Iris pigment epithelial cell (primary cell): ENCODE results near the gene MROH7.
A peak's percentile ranks its signal among the peaks of the same experiment; 100 is the strongest.

Source experiments
- DNase-seq: peaks from one replicate; pipeline ENCODE4 v3.0.0-alpha.2; 2011; ENCODE audit warnings: low read depth

MROH7 gene

DNA sequence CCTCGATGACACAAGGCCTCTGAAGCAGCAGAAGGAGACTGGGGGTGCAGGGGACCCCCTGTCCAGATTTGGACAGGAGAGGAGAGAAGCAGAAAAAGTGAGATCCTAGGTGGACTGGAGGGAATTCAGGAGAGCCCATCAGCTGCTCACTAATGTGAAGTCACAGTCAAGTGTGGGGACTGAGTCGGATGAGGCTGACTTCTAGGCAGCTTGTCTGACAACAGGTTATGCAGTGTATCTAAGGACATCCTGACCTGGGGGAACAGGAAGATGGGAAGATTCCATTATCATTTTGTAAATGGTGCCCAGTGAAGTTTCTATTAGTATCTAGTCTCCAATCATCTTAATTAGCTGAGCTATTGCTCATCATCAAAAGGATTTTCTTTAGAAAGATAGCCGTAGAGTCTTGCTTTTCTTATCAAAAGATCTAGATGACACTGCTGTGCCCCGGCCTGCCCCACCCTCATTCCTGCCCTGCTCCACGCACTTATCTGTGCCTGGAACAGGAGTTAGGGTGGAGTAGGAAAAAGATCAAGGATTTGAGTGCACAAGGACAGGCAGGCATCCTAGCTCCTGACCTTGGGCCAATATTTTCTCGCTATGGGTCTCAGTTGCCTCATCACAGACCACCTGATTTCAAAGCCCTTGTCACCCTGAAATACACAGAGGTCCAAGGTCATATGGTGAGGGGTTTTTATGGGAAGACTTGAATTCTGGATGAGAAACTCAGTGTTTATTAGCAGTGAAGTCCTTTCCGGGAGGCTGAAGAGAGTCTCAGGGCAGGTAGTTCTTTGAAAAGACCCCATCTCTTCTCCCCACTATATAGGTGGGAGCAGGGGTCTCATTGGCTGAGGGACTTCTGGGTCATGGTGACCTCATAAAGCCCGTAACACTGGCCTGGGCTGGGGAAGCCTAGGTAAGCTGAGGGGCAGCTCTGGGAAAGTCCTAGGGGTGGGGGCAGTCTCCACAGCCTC lies at the start of gene MROH7:
Gene MROH7 (plus strand): TSS at position 924 of the 974 bp plus-strand sequence. CDS start 11,141 bp downstream, outside the sequence.
- no peak for DNase-seq

DNA sequence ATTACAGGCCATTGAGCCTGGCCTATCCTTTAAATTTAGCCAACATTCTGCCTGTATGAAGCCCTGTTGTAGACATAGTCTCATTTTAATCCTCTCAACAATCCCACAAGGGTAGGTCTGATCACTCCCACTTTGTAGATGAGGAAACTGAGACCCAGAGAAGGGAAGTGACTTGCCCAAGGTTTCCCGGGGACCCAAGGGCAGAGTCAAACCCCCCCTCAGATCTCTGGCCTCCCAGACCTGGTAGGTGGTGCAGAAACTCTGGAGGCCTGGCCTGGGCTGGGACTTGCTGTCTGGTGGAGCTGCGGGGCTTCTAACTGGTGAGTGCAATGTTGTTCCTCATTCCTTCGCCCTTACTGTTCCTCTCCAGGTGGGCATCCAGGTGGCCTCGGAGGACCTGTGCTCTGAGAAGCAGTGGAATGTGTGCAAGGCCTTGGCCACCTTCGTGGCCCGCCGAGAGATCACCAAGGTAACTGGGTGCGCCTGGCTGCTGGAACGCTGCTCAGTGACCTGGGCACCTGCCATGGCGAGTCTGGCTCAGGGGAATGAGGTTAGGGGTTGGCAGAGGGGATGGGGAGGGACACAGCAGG lies 47.9 kb upstream of the MROH7 start:
- no peak for DNase-seq

DNA sequence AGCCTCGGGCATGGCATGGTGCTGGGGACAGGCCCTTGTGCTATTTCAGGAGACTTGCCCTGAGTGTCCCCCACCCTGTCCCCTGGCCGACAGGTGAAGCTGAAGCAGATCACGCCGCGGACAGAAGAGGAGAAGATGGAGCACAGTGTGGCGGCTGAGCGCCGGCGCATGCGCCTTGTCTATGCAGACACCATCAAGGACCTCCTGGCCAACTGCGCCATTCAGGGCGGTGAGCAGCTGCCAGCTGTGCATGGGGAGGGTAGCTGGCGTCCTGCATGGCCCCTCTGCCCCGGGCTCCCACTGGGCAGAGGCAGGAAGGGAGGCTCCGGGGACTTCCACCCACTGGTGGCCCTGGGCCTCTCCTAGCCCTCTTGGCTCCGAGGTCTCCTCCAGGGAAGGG lies 47.1 kb upstream of the MROH7 start:
- no peak for DNase-seq

DNA sequence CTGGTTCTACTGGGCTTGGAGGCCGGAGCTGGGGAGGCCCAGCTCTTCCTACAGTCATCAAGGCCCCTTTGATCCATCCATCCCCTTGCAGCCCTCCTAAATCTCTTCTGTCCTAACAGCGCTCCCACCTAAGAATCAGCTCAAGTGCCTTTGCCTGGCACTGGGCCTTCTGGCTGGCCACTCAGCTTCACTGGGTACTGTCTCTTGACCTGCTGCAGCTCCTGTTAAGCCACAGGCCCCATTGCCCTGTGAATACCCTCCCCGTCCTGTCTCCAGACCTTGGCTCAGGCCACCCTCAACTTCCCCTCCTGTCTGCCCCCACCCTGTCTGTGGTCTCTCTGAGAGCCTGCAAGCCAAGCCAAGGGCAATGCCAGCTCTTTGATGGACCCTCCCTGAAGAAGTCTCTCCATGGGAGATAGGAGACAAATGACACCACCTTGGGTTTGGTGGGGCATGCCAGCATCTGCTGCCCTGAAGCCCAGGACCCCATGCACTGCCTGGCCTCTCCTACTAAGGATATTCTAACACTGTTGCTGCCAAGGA lies 45.6 kb upstream of the MROH7 start:
- DNase-seq: no peak

DNA sequence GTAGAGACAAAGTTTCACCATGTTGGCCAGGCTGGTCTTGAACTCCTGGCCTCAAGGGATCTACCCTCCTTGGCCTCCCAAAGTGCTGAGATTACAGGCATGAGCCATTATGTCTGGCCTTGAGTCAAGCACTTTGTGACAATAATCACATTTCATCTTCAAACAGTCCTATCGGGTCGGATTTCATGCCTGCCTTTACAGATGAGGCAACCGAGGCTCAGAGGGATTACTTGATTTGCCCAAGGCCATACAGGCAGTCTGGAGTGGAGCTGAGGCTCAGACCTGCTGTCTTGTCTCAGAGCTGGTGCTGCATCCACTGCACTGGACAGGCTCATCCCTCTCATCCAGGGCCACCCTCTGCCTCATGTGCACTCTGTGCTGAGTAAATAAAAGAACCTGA lies 44.8 kb upstream of the MROH7 start:
- peak; percentile 44 for DNase-seq

DNA sequence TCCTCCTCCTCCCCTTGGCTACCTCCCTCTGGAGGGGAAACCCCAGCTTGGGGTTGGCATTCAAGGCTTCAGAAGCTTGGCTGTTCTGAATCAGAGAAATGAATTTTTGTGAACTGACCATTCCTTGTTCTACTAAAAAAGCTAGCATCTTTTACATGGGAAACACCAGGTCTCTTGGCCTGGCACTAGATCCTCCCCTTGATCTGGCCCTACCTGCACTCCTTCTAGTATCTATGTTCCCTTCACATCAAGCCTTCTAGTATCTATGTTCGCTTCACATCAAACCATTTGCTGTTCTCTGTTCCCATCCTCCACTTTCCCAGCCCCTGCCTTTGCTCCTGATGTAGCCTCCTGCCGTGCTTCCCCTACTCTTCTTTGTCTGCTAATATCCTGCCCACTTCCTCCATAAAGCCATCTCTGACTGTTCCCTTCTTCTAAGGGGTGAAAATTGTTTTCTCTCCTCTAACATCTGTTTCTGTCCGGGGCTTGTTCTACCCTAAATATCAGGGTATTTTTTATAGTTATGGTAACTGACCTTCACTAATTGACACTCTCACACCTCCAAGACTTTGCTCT lies 44.0 kb upstream of the MROH7 start:
- no peak for DNase-seq

DNA sequence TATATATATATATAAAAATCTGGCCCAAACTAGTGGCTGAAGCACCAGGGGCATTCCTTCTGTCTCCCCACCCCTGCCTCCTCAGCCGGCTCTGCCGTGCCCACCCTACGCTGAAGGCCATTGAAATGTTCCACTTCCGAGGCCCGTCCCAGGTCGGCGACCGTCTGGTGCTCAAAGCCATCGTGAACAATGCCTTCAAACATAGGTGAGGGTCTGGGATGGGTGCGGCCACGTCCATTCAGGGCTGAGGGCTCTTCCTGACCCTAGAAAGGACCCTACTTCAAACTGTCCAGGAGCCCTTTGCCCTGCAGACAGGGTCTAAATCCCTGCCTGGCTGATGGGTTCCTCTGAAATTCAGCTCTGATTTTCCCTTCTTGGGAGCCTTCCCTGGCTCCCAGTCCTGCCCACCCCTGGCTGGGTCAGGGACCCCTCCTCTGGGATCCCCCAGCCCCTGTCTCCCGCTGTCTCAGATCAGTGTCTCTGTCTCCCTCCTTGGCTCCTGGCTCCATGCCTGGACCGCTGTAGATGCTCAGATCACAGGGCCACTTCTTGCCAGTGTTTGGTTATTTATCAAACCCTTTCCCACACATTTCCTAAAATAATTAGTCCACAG lies 42.3 kb upstream of the MROH7 start:
- no peak for DNase-seq

DNA sequence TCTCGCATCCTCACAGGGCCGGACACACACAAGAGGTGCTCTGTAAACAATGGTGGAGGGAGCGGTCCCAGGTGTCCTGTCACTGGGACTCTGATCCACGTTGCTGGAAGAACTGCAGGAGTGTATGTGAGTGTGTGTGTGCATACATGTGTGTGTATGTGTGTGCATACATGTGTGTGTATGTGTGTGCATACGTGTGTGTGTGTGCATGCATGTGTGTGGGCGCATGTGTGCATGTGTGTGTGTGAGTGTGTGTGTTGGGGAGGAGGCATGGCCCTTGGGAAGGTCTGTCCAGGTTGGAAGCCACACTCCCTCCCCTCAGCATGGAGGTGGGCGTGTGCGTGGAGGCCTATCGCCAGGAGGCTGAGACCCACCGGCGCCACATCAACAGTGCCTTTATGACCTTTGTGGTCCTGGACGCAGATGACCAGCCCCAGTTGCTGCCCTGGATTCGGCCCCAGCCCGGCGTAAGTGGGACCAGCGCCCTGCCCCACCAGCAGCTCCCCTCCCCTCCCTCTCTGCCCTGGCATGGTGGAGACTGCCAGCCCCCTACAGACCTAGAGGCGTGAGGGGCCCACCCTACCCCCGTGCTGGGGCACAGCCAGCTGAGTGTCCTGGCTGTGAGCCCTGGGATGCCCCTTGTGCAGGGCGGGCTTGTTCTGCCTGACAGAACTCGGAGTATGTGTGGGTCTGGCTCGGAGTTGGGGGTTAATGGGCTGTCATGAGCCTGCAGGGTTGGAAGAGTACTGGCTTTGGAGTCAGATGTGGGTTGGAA lies 40.5 kb upstream of the MROH7 start:
- DNase-seq: no peak

DNA sequence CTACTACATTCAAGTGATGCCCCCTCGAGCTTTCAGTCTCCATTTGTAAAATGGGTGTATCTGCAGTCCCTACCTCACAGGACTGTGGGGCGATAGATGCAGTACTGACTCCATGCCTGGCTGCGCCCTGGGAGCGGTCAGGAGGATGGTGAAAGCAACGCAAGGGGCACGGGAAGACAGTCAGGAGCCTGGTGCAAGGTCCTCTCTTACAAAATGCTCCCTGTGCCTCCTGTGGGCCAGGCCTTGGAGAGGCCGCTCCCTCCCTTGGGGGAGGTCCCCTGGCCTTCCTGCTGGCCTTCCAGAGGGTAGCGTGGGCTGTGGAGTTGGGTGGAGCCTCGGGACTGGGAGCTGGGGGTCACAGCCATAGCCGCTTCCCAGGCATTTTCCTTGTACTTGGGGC lies 39.9 kb upstream of the MROH7 start:
- DNase-seq: no peak

DNA sequence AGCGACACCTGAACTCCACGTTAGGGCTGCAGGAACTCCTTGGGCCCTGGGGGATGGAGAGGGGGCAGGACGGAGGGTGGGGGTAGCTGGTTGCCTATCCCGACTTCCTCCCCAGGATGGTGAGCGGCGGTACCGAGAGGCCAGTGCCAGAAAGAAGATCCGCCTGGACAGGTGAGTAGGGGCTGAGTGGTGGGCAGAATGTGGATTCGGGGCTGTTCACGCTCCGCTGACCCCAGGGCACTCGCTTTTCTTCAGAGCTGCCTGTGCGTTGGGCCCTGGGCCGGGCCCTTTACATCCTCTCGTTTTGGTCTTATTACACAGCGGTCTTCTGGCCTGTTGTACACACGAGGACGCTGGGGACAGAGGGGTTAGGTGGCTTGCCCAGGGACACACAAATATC lies 39.0 kb upstream of the MROH7 start:
- no peak for DNase-seq

DNA sequence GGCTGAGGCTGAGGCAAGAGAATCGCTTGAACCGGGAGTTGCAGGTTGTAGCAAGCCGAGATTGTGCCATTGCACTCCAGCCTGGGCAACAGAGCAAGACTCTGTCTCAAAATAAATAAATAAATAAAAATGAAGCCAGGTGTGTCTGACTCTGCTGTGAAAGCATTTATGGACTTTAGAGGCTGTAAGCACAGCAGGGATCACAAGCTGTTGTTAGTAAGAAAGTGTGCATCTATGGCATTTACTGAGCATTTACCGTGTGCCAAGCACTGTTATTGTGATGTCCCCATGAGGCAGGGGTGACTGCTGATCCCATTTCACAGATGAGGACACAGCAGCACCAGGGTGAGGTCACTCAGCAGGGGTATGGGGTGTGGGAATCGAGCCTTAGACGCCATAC lies 38.3 kb upstream of the MROH7 start:
- DNase-seq: no peak

DNA sequence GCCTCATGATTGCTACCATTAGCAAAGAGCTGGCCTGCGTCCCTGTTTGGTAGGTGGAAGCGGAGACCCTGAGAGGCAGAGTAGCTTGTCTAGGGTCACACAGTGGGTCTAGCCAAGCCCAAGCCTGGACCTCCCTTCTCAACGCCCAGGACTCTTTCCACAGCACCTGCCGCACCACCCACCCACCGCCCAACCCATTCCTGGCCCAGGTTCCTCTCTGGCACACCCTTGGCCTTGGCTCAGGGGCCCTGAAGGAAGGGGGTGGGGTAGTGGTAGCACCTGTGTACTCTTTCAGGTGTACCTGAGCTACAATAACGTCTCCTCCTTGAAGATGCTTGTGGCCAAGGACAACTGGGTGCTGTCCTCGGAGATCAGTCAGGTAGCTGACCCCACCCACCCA lies 37.5 kb upstream of the MROH7 start:
- DNase-seq: no peak

DNA sequence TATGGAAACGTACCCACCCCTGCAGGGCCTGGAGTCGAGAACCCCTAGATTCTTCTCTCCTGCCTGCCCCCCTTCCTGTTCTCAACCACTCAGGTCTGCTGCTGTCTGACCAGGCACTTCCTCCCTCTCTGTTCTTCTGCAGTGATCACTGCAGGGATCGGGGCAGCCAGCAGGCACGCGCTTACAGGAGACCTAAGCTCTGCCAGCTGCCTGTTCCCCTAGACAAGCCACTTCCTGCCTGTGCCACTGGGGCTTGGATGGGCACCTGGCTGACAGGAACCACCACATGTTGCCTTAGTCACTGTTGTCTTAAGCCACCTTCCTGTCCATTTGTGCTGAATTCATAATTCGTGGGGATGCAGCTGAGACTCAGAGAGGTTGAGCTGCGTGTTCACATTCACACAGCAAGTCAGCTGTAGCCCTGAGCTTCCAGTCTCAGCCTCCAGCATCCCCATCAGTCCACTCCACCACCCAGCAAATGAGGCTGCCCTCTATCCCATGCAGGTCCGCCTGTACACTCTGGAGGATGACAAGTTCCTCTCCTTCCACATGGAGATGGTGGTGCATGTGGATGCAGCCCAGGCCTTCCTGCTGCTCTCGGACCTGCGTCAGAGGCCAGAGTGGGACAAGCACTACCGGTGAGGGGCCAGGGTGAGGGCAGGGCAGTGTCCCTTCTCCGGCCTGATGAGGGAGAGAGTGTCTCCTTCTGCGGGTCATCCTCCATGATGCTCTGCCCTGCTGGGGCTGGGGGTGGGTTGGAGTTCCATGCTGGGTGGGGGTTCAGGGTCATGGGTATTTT lies 36.8 kb upstream of the MROH7 start:
- no peak for DNase-seq

DNA sequence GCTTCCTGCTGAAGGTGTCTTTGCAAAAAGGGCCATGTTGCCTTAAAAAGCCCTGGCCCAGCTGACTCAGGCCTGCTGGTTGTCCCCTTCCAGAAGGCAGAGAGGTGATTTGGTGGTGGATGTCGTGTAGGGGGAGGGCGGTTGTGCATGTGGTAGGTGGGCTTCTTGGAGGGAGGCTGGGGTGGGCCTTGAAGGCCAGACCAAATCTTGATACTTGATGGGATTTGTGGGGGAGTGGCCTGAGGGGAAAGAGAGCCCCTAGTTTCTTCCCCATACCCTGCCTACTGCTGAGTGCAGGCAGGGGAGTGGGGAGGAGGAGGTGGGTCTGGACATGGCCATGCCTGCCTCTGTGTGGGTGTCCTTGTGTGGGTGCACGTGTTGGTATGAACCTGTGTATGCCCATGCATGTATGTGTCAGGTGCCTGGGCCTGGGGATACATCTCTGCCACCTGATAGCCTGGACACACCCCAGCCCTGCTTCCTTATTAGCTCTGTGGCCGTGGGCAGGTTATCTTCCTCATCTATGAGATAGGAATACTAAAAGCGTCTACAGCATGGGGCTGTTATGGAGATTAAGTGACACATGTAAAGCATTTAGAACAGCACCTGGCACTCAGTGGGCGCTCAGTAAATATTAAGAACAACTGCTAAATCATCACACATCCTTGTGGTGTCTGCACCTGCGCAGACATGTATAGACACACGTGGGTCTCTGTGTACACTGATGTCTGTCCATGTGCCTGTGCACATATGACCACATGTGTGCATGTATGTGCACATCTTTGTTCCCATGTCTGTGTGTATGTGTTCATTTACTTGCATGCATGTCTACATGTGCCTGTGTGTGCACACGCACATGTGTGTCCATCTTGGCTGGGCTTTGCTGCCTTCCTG lies 35.2 kb upstream of the MROH7 start:
- no peak for DNase-seq

DNA sequence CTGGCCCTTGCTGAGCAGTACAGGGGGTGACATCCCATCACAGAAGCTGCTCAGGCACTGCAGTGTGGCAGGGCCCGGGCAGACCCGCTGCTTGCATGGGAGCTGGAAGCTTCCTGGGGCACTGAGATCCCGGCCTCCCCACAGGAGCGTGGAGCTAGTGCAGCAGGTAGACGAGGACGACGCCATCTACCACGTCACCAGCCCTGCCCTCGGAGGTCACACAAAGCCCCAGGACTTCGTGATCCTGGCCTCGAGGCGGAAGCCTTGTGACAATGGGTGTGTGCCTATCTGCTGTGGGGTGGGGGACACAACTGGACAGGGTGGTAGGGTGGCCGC lies 34.6 kb upstream of the MROH7 start:
- DNase-seq: no peak

DNA sequence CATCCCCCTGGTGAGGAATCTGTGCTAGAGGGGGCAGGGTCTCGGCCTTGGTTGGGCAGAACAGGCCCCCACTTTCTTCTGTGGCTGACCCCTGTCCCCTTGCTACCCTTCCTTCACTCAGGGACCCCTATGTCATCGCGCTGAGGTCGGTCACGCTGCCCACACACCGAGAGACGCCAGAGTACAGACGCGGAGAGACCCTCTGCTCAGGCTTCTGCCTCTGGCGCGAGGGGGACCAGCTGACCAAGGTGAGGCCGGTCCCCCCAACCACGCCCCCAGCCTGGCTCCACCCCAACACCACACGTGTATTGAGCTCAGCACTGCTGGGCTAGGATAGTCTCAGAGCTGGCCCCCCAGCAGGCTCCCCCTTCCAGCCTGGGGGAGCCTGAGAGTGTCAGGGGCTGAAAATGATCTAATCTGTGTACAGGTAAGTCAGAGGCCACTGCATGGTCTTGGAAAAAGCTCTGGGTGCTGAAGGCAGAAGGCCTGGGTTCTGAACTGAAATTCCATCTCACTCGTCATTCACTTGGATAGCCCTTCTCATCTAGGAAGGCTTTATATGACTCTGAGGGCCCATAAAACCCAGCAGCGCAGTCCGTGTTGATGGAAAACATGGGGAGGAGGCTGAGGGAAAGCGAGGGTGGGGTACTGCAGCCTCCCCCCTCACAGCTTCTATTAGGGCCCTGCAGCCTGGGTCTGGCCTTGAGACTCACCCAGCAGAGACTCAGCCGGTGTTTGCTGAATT lies 33.6 kb upstream of the MROH7 start:
- no peak for DNase-seq

DNA sequence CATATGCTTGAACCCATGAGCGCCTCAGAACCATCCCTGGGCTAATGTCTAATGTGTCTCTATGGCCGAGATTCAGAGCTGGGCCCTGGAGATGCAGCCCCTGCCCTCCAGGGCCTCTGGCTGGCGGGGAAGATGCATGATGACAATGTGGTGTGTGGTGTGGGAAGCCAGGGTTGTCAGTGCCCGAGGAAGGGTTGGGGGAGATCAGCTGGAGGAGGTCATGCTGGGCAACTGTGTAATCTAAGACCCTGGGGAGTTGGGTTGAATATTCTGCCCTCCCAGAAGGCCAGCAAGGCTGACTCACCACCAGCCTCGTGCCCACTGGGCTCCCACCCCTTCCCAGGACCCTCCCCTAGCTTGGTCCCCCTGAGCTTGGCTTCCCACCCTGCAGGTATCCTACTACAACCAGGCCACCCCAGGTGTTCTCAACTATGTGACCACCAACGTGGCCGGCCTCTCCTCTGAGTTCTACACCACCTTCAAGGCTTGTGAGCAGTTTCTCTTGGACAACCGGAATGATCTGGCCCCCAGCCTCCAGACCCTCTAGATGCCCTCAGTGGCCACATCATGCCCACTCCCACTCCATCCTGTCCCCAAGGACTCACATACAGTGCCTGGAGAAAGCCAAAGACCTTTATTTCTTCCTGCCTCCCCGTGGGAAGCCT lies 32.9 kb upstream of the MROH7 start:
- DNase-seq: no peak

DNA sequence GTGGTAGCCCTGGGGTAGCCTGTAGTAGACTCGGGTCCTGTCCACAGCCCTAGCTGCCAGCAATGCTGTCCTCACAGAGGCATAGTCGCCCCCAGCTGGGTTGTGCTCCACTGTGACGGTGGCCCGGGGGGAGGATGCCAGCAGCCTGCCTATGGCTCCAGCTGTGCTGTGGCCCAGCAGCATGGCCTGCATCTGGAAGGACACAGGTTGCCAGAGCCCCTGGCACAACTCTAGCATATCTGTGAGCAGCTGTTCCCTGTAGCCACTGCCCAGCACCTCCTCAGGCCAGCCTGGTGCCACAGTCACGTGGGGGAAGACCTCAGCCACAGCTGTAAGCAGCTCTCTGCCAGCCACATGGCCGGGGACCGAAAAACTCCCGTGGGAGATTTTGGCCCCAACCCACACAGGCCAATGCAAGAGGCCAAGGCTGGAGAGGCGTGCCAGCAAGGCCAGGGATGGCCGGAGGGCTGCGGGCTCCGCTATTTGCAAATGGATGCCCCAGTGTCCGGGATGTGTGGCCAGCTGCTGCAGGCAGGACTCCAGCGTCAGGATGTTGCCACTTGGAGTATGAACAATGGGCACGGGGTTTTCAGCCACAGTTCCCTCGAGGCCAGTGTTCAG lies 32.2 kb upstream of the MROH7 start:
- no peak for DNase-seq
